Fibroblast of mammary gland (primary cell): ENCODE results near the gene FGGY.

ENCODE experiments used
- DNase-seq: peaks from one replicate; pipeline ENCODE4 v3.0.0-alpha.2; 2010; ENCODE audit warnings: low read depth
- H3K4me3 ChIP-seq: 2 replicates; pipeline ENCODE4 v1.5.1; 2011; ENCODE audit warnings: low read depth, mild to moderate bottlenecking, low read length, moderate library complexity; ENCODE audit not compliant: control insufficient read depth
- TF ChIP-seq, protein P1 (sequence below): conservative IDR thresholded peaks from 2 replicates; pipeline ENCODE4 v1.5.1; 2011; ENCODE audit warnings: low read depth, low read length, inconsistent platforms; ENCODE audit not compliant: control insufficient read depth, insufficient read depth

FGGY gene

DNA sequence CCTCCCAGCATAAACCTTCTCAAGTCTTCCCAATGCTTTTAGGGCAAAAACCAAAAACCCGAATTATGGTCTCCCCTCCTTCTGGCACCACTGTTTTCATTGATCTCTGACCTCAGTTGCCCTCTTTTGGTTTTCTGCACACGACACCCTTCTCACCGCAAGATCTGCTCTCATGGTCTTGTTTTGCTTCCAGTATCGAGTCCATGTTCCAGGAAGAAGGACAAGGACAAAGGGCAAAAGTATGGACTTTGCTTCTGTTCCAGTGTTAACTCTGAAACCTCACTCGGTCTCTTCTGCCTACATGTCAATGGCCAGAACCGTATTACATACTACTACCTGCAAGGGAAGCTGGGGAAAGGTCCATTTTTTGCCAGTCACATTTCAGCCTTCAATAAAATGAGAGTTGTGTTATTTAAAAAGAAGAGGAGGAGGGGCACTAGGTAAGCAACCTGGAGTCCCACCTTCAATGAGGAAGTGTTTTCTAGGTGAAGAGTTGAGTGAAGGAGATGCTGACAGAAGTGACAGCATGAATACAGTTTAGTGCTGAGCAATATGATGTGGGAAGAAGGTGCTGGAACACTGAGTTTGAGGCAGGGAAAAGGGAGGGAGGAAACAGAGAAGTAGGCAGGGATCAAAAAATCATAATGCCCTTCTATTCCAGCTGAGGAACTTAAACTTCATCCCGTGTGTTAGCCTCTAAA, 183.4 kb downstream of the FGGY start:
- TF ChIP-seq, protein P1, sequence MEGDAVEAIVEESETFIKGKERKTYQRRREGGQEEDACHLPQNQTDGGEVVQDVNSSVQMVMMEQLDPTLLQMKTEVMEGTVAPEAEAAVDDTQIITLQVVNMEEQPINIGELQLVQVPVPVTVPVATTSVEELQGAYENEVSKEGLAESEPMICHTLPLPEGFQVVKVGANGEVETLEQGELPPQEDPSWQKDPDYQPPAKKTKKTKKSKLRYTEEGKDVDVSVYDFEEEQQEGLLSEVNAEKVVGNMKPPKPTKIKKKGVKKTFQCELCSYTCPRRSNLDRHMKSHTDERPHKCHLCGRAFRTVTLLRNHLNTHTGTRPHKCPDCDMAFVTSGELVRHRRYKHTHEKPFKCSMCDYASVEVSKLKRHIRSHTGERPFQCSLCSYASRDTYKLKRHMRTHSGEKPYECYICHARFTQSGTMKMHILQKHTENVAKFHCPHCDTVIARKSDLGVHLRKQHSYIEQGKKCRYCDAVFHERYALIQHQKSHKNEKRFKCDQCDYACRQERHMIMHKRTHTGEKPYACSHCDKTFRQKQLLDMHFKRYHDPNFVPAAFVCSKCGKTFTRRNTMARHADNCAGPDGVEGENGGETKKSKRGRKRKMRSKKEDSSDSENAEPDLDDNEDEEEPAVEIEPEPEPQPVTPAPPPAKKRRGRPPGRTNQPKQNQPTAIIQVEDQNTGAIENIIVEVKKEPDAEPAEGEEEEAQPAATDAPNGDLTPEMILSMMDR, result no peak
- no peak for DNase-seq
- no peak overlapping the region for H3K4me3 ChIP-seq

DNA sequence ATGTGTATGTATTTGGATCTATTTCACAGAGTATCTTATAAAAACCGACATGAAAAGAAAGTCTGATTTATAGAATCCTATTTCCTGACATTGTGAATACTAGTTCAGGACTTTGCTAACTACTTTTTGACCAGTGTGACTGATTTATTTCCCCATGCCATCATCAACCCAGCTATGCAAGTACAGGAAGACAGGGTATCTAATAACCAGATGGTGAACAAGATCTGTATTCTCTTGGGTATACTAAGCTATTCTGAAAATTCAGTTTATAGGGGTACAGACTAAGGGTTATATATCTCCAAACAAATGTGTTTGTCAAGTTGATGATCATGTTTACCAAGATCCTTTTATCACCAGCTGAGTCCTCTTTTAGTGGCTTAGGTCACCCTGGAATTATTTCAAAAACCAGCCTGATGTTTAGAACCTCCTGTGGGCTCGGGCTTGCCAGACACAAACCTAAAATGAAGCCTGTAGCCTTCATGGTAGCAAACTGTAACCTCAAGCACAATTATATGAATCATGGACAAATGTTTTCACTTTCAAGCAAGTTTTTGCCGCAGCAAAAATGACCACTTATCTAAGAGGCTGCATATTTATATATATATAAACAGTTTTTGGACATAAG, 185.1 kb downstream of the FGGY start:
- DNase-seq, result peak; percentile 34
- H3K4me3 ChIP-seq, result no peak overlapping the region
- TF ChIP-seq, protein P1, result no peak

DNA sequence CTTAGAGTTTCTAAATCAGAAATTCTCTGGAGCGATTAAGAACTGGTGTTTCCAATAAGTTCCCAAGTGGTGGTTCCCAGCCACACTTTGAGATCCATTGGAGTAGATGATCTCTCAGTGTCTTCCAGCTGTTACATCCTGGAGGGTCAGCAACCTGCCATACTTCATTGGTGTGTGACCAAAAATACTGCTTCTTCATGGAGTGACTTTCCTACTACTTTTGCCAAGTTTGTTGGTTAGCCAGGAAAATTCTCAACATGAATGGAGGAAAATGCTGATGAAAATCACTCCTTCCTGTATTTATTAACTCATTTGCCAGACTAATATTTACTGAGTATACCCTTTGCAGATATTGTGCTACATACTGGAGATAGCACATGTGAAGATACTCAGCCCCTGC, 186.1 kb downstream of the FGGY start:
- no peak overlapping the region for H3K4me3 ChIP-seq
- TF ChIP-seq, protein P1, result no peak
- no peak for DNase-seq

DNA sequence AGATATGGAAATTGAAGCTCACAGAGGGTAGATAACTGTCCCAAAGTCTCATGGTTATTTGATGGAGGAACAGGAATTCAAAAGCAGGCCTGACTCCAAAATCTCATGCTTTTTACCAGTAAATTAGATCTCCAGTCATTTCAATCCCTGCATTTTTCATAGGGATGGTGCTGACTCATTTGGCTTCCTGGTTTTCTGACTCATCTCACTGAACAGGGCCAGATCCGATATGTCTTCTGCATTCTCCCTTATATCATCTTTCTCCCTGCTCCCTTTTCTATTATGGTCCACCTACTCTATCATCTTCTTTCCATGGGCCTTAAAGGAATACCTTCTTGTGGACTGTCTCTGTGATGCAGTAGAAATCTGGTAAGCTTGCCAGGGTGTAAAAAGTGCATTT, 187.2 kb downstream of the FGGY start:
- peak; percentile 95 for DNase-seq
- no peak overlapping the region for H3K4me3 ChIP-seq
- TF ChIP-seq, protein P1, result no peak

DNA sequence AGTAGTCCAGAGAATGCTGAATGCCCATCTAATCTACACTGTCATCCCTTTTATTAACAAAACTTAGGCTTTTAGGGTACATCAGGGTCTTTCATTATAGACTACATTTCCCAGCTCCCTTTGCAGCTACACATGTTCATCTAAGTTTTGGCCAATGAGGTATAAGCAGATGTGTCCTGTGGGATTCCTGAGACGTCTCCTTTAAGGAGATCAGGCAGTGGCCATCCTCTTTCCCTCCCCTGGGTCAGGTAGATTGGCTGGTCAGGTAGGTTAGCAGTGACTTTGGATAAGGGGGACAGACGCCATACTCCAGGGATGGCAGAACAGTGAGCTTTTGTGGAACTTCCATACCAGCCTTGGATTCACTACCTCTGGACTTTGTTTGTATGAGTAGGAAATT, 188.3 kb downstream of the FGGY start:
- TF ChIP-seq, protein P1, result no peak
- DNase-seq, result no peak
- H3K4me3 ChIP-seq, result no peak overlapping the region

DNA sequence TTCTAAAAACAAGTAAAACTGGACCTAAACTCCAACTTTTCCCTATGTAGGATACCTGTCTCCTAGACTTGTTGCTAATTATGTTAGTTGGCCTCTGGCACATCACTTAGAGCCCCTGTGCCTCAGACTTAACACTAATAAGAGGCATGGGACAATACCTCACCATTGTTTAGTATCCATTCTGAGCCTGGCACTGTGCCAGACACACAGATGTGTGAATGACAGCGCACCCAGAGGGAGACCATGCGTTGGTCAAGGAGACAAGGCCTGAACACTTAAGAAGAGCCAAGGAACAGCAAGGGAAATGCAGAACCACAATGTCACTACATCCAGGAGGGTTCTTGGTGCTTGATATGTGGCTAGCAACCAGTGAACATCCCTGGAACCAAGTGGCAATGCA, 189.1 kb downstream of the FGGY start:
- TF ChIP-seq, protein P1, result no peak
- DNase-seq, result no peak
- H3K4me3 ChIP-seq, result no peak overlapping the region
